ENCODE results near the gene MKNK1.

The MKNK1 gene

DNA sequence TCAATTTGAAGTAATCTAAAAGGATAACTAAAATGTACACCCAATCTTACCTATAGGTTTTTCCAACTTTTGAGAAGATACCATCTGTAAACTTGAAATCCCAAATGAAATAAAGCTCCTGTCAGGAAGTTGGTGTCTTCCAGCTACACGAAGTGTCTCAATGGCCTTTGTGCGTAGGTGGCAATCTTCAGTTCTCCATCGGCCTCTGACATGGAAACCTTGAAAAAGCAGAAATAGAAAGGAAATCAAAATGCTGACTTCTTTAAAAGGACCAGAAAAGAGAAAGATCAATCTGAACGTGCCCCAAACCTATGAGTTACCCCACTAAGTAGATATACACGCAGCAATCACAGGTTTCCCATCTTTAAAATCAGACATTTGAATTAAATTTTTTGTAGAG, 10.0 kb downstream of the MKNK1 start:
- no peak for DNase-seq

DNA sequence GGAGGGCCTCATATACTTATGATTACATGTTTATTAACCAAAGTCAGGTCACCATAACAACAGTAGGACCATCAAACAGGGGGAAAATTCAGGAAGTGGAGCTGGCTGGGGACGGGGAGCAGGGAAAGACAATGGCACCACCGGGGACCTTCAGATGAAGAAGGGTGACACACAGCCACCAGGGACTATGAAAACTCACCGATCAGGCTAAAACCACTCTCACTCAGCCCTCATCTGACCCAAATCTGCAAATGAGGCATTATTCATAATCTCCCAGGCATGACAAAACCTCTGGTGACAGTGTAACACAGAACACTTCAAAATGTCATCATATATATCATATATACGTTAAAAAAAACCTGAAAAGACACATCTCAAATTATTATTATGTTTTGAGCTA, 11.2 kb downstream of the MKNK1 start:
- no peak for DNase-seq

DNA sequence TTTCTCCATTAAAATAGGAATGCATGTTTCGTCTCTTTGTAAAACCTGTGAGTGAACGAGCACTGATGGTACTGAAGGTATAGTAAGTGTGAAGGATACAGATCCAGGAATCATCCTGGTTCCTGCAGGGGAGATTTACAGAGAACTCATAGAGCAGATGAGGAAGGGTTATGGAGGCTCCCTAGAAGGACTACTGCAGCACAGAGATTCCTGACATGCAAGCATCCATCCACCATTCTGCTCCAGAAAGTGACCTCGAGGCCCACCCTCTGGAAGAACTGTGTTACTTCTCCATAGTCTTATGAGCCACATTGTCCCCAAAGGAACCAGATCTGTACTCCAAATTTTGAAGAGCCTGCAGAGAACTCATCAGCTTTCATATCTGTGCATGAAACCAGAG, 14.5 kb downstream of the MKNK1 start:
- DNase-seq, result no peak

DNA sequence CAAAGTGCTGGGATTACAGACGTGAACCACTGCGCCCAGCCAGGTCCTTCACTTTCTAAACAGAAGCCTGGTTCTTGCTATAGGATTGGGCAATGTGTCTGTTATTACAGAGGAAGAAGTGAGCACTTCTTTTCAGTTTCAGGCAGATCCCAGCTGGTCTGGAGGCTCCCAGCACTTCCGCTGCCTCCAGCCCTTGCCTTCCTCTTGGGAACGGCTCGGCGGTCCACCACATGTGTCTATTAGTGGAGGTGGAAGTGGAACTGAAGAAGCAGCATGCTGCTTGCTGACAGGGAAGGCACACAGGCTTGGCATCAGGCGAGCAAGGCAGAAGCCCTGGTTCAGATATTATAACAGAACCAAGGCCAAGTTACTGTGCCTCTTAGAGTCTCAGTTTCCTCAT, 17.0 kb downstream of the MKNK1 start:
- DNase-seq, result no peak

DNA sequence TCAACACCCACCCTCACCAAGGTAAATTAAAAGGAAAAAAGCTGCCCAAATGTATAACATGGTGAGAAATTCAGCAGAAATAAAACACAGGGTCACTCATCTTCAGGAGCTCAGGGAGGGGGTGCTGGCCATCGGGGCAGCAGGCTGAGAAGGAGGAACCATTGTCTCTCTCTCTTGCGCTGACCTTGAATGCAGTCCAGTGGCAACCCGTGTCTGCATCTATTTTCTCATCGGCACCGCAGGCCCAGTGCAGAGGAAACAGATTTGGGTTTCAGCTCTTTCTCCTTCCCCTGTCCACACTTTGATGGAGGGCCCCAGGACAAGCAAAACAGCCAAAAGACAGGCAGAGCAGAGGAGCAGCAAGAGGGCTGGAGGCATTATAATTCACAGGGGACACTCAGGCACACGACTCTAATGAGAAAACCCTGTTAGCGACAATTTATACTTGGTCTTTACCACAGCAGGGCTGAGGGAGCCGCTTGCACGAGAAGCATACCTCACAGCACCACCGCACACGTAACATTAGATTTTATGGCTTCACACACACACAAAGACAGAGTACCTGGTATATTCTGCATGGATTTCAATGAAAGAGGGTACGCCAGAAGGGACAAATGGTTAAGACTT, 18.6 kb downstream of the MKNK1 start:
- no peak for DNase-seq

DNA sequence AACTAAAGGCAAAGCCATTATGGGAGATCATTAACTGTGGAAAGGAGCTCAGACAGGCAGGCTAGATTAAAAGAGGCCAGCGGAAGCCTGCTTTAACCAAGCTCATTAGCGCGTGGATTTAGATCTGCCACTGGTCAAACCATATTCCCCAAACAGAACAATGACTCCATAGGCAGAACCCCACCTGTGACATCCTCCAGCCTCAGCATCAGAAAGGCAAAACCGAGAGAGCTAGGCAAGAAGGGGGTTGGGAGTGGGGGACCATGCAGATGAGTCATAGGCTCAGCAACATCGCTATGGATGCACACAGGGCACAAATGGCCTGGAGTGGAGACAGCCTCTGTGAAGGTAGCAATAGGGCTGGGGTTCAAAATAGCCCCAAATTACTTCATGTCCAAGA, 20.6 kb downstream of the MKNK1 start:
- no peak for DNase-seq

DNA sequence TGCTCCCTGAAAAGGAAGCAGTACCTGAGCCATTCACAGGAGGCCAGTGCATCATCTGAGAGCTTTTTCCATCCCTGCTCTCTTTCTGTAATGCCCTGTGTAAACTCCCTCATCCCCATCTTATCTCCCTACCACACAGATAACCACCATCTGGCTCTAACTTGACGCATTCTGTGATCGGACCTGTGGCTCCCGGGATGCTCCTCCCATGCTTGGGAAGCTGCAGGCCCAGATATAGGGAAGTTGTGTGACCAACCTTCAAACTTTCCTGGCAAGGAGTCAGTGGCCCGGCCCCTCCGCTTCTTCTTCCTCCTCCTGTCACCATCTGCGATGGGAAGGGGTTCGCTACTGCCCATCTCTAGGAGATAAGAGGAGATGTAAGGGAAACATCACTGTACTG, 21.1 kb downstream of the MKNK1 start:
- DNase-seq, result no peak

DNA sequence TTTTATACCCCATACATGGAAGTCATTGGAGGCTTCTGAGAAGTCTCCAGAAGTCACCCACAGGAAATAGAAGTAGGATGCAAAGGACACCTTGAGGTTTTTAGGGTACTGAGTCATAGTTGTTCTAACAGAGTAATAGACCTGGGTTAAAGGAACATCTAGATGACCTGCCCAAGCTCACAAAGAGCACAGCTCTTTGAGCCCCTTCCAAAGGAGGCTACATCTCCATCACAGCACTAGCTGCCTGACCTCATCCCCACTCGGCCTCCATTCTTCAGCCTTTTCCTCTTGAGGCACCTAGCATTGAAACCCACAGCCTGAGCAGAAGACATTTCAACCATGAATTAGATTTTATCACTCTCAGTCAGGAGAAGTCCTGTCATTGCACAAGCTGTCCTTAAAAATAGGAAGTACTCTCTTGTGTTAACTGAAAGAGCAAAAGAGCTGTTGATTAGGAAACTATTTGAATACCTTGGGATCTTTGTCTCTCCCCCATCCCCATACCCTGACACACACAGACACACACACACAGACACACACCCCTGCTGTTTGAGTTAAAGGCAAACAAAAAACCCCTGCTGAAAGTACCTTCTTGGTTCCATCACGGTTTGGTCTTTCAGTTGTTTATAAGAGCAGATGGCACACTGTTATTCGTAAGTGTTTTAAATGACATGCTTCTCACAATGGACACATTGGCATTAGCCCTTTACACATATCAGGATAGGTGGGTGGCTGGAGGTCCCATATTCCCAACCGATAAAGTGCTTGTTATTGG, 22.2 kb downstream of the MKNK1 start:
- no peak for DNase-seq

DNA sequence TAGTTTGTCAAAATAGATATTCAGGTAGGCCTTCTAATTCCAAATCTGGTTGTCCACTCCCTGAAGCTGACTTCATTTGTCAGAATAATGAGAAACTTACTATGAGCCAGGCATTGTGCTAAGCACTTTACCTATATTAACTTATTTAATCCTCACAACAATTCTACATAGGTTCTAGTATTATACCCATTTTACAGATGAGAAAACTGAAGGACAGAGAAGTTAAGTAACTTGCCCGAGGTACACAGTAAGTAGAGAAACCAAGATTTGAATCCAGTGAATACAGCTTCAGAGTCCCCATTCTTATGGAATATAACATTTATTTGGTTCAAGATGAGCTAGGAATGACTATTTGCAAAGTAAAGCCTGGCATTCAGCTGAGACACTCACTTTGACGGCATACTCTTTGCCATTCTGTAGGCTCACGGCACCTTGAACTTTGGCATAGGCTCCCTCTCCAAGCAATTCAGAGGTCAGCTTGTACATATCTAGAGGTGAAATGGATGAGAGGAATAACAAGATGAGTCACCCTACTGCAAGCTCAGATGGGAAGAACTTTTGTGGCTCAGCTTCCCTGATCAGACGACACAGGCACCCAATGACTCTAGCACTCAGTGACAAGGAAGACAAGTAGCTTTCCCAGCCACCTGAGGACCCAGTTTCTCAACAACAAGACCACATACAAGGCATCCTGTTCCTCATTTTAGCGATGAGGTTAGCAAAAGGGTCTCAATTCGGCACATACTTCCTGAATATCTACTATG, 23.7 kb downstream of the MKNK1 start:
- DNase-seq, result no peak

DNA sequence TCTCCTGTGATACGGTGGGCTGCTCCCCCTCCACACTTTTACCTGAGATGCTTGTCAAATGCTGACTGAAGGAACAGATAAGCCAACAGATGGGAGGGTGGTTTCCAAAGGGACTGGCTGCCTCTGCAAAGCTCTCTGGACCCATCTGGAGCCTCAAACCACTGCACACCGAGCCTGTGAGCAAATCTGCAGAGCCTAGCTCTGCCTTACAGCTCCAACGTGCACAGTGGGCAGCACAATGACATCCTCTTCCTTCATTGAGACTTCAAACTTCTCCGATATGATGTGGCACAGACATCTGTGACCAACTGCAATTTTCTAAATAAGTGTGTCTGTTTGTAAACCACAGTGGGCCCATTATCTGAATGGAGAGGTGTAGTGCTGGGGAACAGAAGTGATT, 26.4 kb downstream of the MKNK1 start:
- no peak for DNase-seq

DNA sequence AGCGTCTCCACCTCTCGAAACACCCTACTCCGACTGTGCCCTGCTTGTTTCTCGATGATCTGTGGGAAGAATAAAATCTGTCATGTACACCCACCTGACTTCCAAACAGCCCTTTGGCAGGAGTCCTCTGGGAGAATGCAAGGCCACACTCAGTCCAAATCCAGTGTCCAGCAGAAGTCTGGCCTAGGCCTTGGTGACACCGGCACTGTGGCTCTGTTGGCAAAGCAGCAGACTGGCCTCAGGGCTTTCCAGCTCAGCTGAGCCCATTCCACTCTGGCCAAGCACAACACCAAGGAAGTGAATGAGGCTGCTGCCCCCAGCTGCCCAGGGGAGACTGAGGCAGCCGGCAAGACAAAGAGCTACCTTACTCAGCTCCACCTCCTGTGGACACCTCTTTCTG, 27.5 kb downstream of the MKNK1 start:
- DNase-seq, result no peak

DNA sequence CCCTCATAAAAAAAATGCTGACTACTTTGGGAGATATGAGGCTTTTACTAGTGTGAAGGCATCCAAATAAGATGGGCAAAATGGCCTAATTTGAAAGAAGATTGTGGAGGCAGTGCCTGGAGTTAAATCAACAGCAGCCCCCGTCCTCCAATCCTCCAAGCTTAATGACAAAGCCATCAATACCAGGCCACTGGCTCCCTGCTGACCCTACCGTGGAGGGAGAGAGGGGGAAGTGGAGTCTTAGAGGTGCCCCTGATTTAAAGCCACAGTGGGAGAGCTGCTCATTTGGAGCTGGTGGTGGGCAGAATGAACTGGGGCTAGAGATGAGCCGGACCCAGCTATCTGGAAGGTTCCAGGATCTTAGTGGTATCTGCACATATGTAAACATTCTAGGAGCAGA, 28.3 kb downstream of the MKNK1 start:
- no peak for DNase-seq

DNA sequence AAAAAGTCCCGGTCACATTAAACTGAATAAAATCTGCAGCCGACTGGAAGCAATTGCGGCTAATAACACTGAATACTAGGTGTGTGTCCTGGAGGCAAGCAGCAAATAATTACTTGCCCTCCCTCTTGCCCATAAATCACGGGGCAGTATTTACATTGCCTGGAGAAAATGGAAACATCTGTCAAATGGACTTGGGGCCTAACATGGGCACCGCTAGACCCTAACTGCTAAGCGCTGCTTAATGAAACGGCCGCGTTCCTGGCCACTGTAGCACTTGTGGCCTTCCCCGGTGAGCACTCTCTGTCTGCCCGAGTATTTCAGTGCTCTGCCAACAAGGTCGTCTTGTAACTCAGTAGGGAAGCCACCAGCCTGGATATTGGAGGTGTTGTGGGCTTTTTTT, 28.8 kb downstream of the MKNK1 start:
- DNase-seq, result no peak

DNA sequence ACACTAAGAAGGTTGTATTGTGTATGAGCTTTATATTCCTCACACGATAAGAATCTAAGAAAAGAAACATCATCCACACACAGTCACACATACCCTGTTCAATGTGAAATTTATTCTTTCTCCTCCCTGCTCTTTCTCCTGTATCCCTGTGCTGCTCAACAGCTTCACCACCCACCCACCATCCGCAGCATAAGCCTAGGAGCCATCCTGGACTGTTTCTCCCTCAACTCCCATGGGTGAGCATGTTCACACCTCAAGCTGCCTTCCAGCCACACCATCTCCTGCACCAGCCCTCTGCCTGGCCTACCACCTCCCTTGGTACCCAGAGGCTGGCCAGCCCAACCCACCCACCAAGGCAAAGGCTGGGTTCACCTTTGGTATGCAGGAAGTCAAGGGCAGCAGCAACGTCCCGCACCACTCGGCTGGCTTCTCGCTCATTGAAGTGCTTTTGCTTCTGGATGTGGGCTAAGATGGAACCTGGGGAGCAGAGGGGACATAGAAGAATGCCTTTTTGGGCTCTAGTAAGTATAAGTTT, 32.3 kb downstream of the MKNK1 start:
- DNase-seq, result no peak

DNA sequence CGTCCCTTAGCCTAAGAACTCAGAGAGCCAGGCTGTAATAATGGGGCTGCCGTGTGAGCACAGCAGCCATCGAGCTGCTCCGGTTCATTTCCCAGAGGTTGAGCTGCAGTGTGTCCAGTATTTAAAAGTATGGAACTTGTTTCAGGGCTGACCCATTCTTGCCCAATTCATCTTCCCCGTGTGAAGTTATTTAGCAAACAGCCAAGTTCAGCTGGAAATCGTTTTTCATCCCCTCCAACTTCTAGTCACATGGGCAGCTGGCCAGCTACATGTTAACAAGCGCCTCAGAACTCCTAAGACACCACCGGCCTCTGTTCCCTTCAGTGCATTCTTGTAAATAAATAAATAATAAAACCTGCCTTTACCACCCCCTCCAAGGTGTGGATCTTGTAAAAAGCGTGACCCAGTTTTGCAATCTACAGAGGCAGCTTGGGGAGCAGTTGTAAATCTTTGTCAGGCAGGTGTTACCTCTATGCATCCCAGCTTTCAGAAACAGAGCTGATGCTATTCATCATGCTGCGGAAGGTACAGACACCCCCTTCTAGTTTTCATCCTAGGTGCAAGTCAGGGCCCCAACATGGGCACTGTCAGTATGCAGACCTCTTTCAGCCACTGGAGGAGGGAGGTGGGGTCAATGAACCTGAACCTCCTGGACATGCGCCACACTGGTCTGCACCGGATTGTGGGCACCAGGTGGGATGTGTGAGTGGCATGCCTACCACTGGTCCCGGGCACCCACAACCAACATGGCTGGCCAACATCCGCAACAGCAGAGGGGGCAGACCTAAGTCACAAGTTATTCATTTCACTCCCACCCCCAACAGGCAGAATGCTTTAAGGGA, 34.0 kb downstream of the MKNK1 start:
- no peak for DNase-seq

DNA sequence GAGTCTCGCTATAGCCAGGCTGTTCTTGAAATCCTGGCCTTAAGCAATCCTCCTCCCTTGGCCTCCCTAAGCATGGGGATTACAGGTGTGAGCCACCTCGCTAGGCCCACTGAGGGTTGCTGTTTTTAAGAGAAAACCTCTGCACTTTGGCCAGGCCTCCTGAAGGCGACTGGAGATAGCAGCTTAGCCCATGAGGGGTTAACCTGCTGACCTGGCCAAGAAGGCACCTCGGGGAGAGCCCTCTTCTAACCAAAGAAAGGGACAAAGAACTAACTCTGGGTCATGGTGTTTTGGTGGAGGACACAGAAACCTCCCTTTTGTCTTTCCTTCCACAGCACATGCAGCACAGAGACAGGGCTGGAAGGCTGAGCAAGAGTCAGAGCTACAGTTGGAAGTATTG, 35.0 kb downstream of the MKNK1 start:
- DNase-seq, result no peak

DNA sequence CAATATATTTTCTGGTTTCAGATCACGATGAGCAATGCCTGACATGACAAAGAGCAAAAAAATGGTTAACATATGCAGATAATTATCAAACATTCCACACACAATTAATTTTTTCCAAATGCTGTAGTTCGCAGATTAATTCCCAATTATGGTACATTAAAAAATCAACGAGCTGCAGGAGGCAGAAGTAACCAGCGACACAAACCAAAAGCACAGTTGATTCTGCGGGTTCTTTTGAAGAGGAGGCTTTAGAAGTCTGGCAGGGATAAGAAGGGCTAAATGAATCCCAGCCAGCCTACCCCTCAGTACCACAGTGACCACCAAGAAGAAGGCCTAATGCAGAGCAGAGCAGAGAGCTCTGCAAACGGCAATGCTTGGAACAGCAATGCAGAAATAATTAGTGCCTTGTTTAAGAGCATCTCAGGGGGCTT, 35.6 kb downstream of the MKNK1 start:
- no peak for DNase-seq

DNA sequence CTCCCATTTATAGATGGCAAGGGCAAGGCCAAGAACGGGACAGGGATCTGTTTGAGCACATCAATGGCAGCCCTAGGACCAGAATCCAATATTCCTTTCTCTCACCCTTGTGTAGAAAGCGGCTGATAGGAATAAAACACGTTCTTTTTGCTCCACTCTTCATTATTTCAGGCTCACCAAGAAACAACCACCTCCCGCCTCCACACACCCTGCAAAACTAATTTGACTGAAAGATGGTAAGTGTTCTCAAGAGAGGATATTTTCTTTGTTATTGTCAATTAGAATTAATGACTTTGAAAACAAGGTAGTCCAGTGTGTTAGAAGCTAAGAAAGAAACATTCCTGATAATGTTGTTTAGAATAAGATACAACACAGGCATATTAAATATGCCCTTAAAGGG, 40.7 kb downstream of the MKNK1 start:
- DNase-seq, result no peak

DNA sequence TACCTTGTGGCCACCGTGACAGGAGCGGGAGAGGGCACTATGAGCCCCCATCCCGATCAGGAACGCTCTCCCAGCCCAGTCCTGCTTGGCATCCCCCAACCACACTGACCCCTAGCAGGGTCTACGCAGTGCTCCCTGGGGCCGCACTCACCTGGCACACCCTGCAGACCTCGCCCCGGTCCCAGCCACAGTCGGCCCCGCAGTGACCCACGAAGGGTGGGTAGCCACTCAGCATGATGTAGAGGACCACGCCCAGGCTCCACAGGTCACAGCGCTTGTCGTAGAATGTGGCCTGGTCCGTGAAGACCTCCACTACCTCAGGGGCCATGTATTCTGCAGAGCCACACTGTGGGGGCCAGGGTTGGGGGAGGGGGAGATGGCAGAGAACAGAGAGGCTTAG, 41.6 kb downstream of the MKNK1 start:
- DNase-seq, result no peak

DNA sequence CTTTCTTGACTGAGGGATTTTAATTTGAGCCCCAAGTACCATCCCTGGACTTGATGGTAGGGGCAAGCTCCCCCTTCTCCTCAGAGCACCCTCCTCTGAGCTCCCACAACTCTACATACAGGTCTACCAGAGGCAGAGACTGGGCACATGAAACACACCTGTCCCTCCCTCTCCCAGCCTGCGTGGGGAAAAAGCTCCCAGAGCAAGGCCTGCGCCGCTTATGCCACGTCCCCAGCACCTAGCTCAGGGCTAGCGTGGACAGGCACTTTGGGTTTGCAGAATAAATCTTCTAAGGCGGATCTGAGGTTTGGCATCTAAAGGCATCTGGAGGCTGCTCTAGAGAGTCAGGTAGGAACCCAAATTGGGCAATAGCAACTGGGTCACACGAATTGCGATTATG, 45.1 kb downstream of the MKNK1 start:
- DNase-seq, result no peak

DNA sequence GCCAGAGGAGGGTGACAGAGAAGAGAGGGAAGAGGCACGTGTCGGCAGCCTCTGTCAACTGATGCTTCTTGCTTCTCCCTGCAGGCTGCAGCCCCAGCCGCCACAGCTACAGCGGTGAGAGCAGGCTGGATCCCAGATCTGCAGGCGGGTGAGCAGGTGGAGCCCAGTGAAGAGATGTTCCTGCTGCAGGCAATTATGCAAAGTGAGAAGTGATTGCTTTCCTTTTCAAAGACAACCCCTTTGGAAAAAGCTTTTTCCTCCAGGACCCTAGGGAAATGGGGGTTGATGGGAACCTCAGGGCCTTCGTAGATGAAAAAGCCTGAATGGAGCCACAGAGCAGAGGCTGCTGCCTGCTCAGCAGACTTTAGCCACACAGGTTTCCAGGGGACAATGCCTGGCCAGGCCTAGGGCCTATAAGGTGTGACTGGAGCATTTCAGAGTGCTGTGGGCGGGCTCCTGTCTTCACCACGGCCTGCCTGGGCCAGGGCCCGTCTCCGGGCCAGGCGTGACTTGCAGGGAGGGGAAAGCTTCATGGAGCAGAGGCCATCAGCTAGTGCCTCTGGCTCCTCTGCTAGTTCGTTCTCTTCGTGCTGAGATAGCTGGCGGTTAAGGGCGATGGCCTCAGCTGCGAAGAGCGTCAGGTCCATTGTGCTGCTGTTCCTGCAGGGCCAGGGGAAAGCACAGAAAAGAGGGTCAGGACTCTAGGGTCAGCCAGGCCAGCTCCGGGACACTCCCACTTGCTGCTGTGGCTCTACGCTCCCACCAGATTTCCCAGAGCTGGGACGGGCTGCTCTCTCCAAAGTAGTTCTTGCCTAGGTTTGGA, 45.7 kb downstream of the MKNK1 start:
- no peak for DNase-seq

DNA sequence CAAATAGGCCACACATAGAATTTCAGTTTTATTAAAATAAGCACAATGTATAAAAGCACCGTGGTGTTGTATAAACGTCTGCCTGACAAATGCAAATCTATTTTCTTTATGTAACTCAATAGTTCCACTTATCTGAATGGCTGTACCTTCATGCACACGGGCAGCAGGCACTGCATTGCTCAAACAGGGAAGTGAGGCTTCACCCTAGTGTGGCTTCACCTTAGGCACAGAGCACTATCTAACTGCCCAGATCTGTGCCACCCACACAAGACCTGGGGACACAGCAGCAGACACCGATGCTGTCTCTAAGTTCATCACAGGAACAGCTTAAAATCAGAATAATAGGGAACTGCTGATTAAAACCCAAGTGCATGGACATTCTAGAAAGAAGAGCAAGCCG, 46.7 kb downstream of the MKNK1 start:
- no peak for DNase-seq

Measured in COR-L47 (cell line).